ENCODE data around the gene RSPH1.

Gene RSPH1

GRCh38 chr21:42496120-42496838 lies at the start of gene RSPH1:
RSPH1 (minus strand) TSS chr21:42496224; CDS start chr21:42496186, 38 bp downstream.
- peak; percentile 99 for DNase-seq

- DNase-seq, result no peak
These were observed 49.7 kb upstream of the RSPH1 start for GRCh38 chr21:42545745-42546144.

GRCh38 chr21:42545317-42545716 lies 49.3 kb upstream of the RSPH1 start:
- DNase-seq, result no peak

- DNase-seq, result no peak
These were observed 48.5 kb upstream of the RSPH1 start for GRCh38 chr21:42544544-42544943.

GRCh38 chr21:42543106-42543847 lies 47.3 kb upstream of the RSPH1 start:
- no peak for DNase-seq

- DNase-seq, result no peak
These were observed 46.6 kb upstream of the RSPH1 start for GRCh38 chr21:42542596-42542995.

GRCh38 chr21:42542196-42542595 lies 46.2 kb upstream of the RSPH1 start:
- no peak for DNase-seq

- no peak for DNase-seq
These were observed 45.6 kb upstream of the RSPH1 start for GRCh38 chr21:42541618-42542017.

- no peak for DNase-seq
These were observed 45.1 kb upstream of the RSPH1 start for GRCh38 chr21:42541174-42541573.

GRCh38 chr21:42540396-42540795 lies 44.4 kb upstream of the RSPH1 start:
- DNase-seq, result no peak

GRCh38 chr21:42539931-42540343 lies 43.9 kb upstream of the RSPH1 start:
- no peak for DNase-seq

- no peak for DNase-seq
These were observed 43.3 kb upstream of the RSPH1 start for GRCh38 chr21:42539342-42539741.

- DNase-seq, result no peak
These were observed 42.7 kb upstream of the RSPH1 start for GRCh38 chr21:42538479-42539275.

GRCh38 chr21:42537106-42537742 lies 41.2 kb upstream of the RSPH1 start:
- no peak for DNase-seq

- DNase-seq, result no peak
These were observed 40.6 kb upstream of the RSPH1 start for GRCh38 chr21:42536601-42537000.

GRCh38 chr21:42535602-42536171 lies 39.7 kb upstream of the RSPH1 start:
- no peak for DNase-seq

GRCh38 chr21:42534421-42535378 lies 38.7 kb upstream of the RSPH1 start:
- DNase-seq, result no peak

- DNase-seq, result no peak
These were observed 37.9 kb upstream of the RSPH1 start for GRCh38 chr21:42533963-42534355.

- no peak for DNase-seq
These were observed 37.4 kb upstream of the RSPH1 start for GRCh38 chr21:42533306-42533962.

GRCh38 chr21:42532466-42533181 lies 36.6 kb upstream of the RSPH1 start:
- no peak for DNase-seq

Data from NCI-H1436 (cell line).